ENCODE data around the gene XAGE5. TPM values are rescaled to one million over a fixed set of nuclear protein-coding genes. Genes with fewer than 3 reads are reported as not detected.

The XAGE5 gene
- total RNA-seq, 4 donors from 2014 or later, result not detected

GRCh38 chrX:52865343-52865998, 54.4 kb downstream of the XAGE5 start:
- H3K27ac ChIP-seq, result no peak overlapping the region
- H3K4me3 ChIP-seq, result no peak overlapping the region
- no peak for DNase-seq (ENCODE audit: low spot score in 2 of 2)
- no peaks in the 10 kb centered on the region for H3K27me3 ChIP-seq
- no peaks in the 10 kb centered on the region for H3K4me1 ChIP-seq
- WGBS, result 50% methylated on average over 6 of the region's 6 CpGs
- H3K9me3 ChIP-seq, result no peaks in the 10 kb centered on the region
- H3K36me3 ChIP-seq, result no peaks in the 10 kb centered on the region
- TF ChIP-seq POLR2AphosphoS5 (IDR thresholded peaks at IDR 0.05) (no peak), CTCF (IDR thresholded peaks at IDR 0.05) (no peak), EP300 (IDR thresholded peaks at IDR 0.05) (no peak), POLR2A (IDR thresholded peaks at IDR 0.05) (no peak)

Other genes with a start within 250 kb of the XAGE5 start
- not detected for gene SSX7, start 156.4 kb upstream of the XAGE5 start, total RNA-seq
- gene SSX2, start 104.1 kb upstream of the XAGE5 start, total RNA-seq, result not detected
- gene SSX2B, start 60.0 kb upstream of the XAGE5 start, total RNA-seq, result not detected
- gene SPANXN5, start 13.9 kb upstream of the XAGE5 start, total RNA-seq, result not detected
- not detected for gene XAGE3, start 56.8 kb downstream of the XAGE5 start, total RNA-seq
- gene FAM156B, start 86.0 kb downstream of the XAGE5 start, total RNA-seq, result 100 to 1,000 TPM in 1 of 4 donors, 10 to 100 TPM in 3; 42.5 to 126 (median 48.0) TPM
- gene FAM156A, start 147.2 kb downstream of the XAGE5 start, total RNA-seq, result 10 to 100 TPM; 13.1 to 38.1 (median 24.8) TPM
- gene GPR173, start 237.5 kb downstream of the XAGE5 start, total RNA-seq, result 1 to 10 TPM in 1 of 4 donors, under 1 TPM in 3; 0.21 to 2.3 (median 0.72) TPM